Uterus (tissue), 2 donors: ENCODE measurements around the gene CTSC.

ENCODE experiments used
- POLR2A ChIP-seq, 2 donors: fragments of 450-650 bp; IDR thresholded peaks; one replicate each; pipeline ENCODE4 v1.6.1; 2016; ENCODE audit warnings: antibody characterized with exemption in 2 of 2, mild to moderate bottlenecking in 1 of 2, moderate library complexity in 1 of 2
- TF ChIP-seq, protein P1 (sequence below), 4 experiments: fragments of 200-600 bp in 2 of 4; fragments of 450-650 bp in 2 of 4; sonication (generic) in 2 of 4; IDR thresholded peaks; one replicate each; pipeline ENCODE4 v1.5.1; 2016 to 2019; ENCODE audit warnings: antibody characterized with exemption in 4 of 4, mild to moderate bottlenecking in 2 of 4, moderate library complexity in 1 of 4

DNA sequence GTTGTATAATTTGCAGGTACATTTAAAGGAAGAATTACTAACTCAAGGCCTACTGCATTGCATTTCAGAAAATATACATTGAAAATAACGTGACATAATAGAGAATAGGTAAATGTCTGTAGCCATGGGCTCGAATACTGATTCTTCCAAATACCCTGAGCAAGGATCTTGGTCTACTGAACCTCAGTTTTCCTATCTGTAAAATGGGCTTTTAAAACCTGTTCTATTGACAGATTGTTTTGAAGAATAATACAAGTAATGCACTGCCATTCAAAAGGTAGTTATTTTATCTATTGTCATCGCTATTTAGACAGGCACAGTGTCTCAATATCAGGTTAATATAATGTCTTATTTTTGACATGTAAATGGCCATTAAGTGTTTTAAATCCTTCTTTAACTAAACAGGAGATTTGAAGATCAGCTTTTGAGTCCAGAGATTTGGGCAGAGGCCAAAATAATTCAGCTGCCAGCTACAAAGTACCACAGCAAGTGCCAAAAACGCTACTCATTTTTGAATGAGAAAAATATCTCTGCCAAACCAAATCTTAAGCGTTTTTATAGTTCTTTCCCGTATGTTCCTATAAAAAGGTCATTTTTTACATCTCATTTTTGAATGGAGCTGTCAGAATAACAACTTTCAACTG lies 56.7 kb downstream of the CTSC start:
- TF ChIP-seq, protein P1, sequence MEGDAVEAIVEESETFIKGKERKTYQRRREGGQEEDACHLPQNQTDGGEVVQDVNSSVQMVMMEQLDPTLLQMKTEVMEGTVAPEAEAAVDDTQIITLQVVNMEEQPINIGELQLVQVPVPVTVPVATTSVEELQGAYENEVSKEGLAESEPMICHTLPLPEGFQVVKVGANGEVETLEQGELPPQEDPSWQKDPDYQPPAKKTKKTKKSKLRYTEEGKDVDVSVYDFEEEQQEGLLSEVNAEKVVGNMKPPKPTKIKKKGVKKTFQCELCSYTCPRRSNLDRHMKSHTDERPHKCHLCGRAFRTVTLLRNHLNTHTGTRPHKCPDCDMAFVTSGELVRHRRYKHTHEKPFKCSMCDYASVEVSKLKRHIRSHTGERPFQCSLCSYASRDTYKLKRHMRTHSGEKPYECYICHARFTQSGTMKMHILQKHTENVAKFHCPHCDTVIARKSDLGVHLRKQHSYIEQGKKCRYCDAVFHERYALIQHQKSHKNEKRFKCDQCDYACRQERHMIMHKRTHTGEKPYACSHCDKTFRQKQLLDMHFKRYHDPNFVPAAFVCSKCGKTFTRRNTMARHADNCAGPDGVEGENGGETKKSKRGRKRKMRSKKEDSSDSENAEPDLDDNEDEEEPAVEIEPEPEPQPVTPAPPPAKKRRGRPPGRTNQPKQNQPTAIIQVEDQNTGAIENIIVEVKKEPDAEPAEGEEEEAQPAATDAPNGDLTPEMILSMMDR (IDR thresholded peaks at IDR 0.05): no peak
- TF ChIP-seq POLR2A (IDR thresholded peaks at IDR 0.05): no peak
